Liver (tissue), 9 donors: Measurements from ENCODE around the gene BRINP3. TPM values are rescaled to one million over a fixed set of nuclear protein-coding genes. Genes with fewer than 3 reads are reported as not detected.
"Not testable (repeated sequence)": the region's sequence is repeated elsewhere in the genome, so short reads cannot be mapped to it uniquely, and the experiment has no call there.

ENCODE experiments used
- DNase-seq: peaks from one replicate; pipeline ENCODE4 v3.0.0-alpha.2; 2017; ENCODE audit warnings: low spot score
- H3K27ac ChIP-seq, 2 donors: one replicate each; pipeline ENCODE4 v1.7.0; 2013; ENCODE audit warnings: inconsistent platforms in 2 of 2, low read length in 2 of 2, control low read depth in 1 of 2, low read depth in 1 of 2, mild to moderate bottlenecking in 1 of 2
- H3K27me3 ChIP-seq, 4 donors: one replicate each; pipeline versions ENCODE4 v1.6.1 to v1.7.0; 2013; ENCODE audit warnings: low read length in 3 of 4, inconsistent platforms in 1 of 4, mild to moderate bottlenecking in 1 of 4, moderate library complexity in 1 of 4; ENCODE audit not compliant: control insufficient read depth in 4 of 4, insufficient read depth in 4 of 4
- H3K36me3 ChIP-seq, 4 donors: one replicate each; pipeline versions ENCODE4 v1.6.1 to v1.7.0; 2013; ENCODE audit warnings: low read length in 3 of 4, mild to moderate bottlenecking in 3 of 4, low read depth in 1 of 4, moderate library complexity in 1 of 4; ENCODE audit not compliant: control insufficient read depth in 4 of 4, insufficient read depth in 3 of 4
- H3K4me1 ChIP-seq, 4 donors: one replicate each; pipeline versions ENCODE4 v1.6.1 to v1.7.0; 2013; ENCODE audit warnings: low read length in 3 of 4, mild to moderate bottlenecking in 3 of 4, moderate library complexity in 1 of 4; ENCODE audit not compliant: control insufficient read depth in 4 of 4, insufficient read depth in 4 of 4
- H3K4me3 ChIP-seq, 3 donors: one replicate each; pipeline versions ENCODE4 v1.6.1 to v1.7.0; 2013; ENCODE audit warnings: low read length in 3 of 3, control low read depth in 1 of 3, low read depth in 1 of 3, mild to moderate bottlenecking in 1 of 3
- H3K9ac ChIP-seq, 2 donors: one replicate each; pipeline ENCODE4 v1.7.0; 2013; ENCODE audit warnings: low read length in 2 of 2, mild to moderate bottlenecking in 2 of 2, moderate library complexity in 2 of 2, control low read depth in 1 of 2, low read depth in 1 of 2
- H3K9me3 ChIP-seq, 4 donors: one replicate each; pipeline versions ENCODE4 v1.6.1 to v1.7.0; 2013; ENCODE audit warnings: low read length in 3 of 4; ENCODE audit not compliant: control insufficient read depth in 4 of 4
- EGR1 ChIP-seq, 2 donors: IDR thresholded peaks; 2 replicates each; pipeline ENCODE4 v1.6.1; 2016 to 2018; ENCODE audit warnings: antibody characterized with exemption in 2 of 2, low read depth in 2 of 2
- GABPA ChIP-seq, 2 donors: IDR thresholded peaks in 1 of 2; conservative IDR thresholded peaks in 1 of 2; 2 replicates each; pipeline ENCODE4 v1.6.1; 2016; ENCODE audit warnings: antibody characterized with exemption in 2 of 2, mild to moderate bottlenecking in 1 of 2, moderate library complexity in 1 of 2
- HNF4A ChIP-seq, 2 donors: conservative IDR thresholded peaks; 2 replicates each; pipeline ENCODE4 v1.6.1; 2016; ENCODE audit warnings: antibody characterized with exemption in 2 of 2, mild to moderate bottlenecking in 2 of 2
- HNF4G ChIP-seq: IDR thresholded peaks from 2 replicates; pipeline ENCODE4 v1.6.1; 2016; ENCODE audit warnings: antibody characterized with exemption
- NR2F2 ChIP-seq: IDR thresholded peaks from 2 replicates; pipeline ENCODE4 v1.6.1; 2016; ENCODE audit warnings: antibody characterized with exemption
- RAD21 ChIP-seq, 2 donors: IDR thresholded peaks; 2 replicates each; pipeline ENCODE4 v1.6.1; 2016; ENCODE audit warnings: antibody characterized with exemption in 2 of 2, mild to moderate bottlenecking in 2 of 2
- SP1 ChIP-seq: IDR thresholded peaks from 2 replicates; pipeline ENCODE4 v1.6.1; 2018; ENCODE audit warnings: antibody characterized with exemption, mild to moderate bottlenecking
- TAF1 ChIP-seq: conservative IDR thresholded peaks from 2 replicates; pipeline ENCODE4 v1.6.1; 2016; ENCODE audit warnings: antibody characterized with exemption, mild to moderate bottlenecking
- YY1 ChIP-seq: IDR thresholded peaks from 2 replicates; pipeline ENCODE4 v1.6.1; 2016; ENCODE audit warnings: antibody characterized with exemption, mild to moderate bottlenecking
- WGBS: extraction: QIAGEN DNeasy Blood & Tissue Kit; methylation state at CpG from one replicate; pipeline ENCODE4 v1.1.7; 2013; 5-methylcytosine and 5-hydroxymethylcytosine counted together
- polyA plus RNA-seq, 2 donors: library from polyadenylated mRNA; stranded (reverse) in 1 of 2; unstranded in 1 of 2; fragments of 200-250 nt in 1 of 2; fragments of >200 nt in 1 of 2; fragmentation: Nextera tagmentation in 1 of 2; extraction: Ambion mirVana in 1 of 2; gene quantifications; one replicate each; pipeline versions ENCODE4 v1.2.1 to v1.2.3, GENCODE V29; 2013 to 2015
- total RNA-seq, 2 donors: library from RNA; depleted of rRNA; stranded (reverse); fragments of >200 nt; gene quantifications; one replicate each; pipeline ENCODE4 v1.2.3, GENCODE V29; 2014
- TF ChIP-seq, protein P1 (sequence below): IDR thresholded peaks from 2 replicates; pipeline ENCODE4 v1.6.1; 2016; ENCODE audit warnings: antibody characterized with exemption
- TF ChIP-seq, protein P2 (sequence below): IDR thresholded peaks from 2 replicates; pipeline ENCODE4 v1.6.1; 2016; ENCODE audit warnings: antibody characterized with exemption
- TF ChIP-seq, protein P3 (sequence below): fragments of 150-350 bp; IDR thresholded peaks from 2 replicates; pipeline ENCODE4 v1.5.1; 2017; ENCODE audit warnings: improper control_type of control experiment, low read depth, low read length; ENCODE audit not compliant: missing input control
- TF ChIP-seq, protein P4 (sequence below): IDR thresholded peaks from 2 replicates; pipeline ENCODE4 v1.6.1; 2016; ENCODE audit warnings: antibody characterized with exemption
- TF ChIP-seq, protein P5 (sequence below): IDR thresholded peaks from 2 replicates; pipeline ENCODE4 v1.6.1; 2016; ENCODE audit warnings: antibody characterized with exemption, mild to moderate bottlenecking
- donor health status: healthy.
- donor health status: healthy.
- donor health status: healthy.
- donor health status: healthy.
- donor health status: healthy.

Gene BRINP3
- total and polyA plus RNA-seq, 4 donors = 0.02 TPM; not detected in 3

DNA sequence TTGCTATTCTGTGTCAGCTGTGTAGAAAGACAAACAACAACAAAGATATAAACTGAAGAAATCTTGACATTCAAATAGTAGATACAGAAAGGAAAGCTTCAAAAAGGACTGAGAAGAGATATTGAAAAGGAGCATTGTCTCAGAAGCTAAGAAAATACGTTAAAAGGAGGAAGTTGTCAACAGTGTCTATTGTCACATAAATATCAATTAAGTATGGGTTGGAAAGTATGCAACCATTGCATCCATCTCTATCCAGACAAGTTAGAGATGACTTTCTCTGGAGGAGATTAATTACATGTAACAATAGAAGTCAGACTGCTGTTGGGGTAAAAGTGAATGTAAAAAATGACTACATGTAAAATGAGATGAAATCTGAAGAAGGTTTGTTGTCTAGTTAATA lies 29.7 kb upstream of the BRINP3 start:
- Histone ChIP-seq H3K27me3 (no peaks in the 10 kb centered on the region), H3K27ac (no peak overlapping the region), H3K4me1 (no peaks in the 10 kb centered on the region), H3K4me3 (no peak overlapping the region), H3K9me3 (no peaks in the 10 kb centered on the region), H3K9ac (no peak overlapping the region), H3K36me3 (no peaks in the 10 kb centered on the region)
- no peak for TF ChIP-seq RAD21 (IDR thresholded peaks at IDR 0.05)
- no peak for TF ChIP-seq NR2F2
- TF ChIP-seq, protein P1, sequence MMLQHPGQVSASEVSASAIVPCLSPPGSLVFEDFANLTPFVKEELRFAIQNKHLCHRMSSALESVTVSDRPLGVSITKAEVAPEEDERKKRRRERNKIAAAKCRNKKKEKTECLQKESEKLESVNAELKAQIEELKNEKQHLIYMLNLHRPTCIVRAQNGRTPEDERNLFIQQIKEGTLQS = no peak
- no peak for TF ChIP-seq EGR1 (IDR thresholded peaks at IDR 0.05; ENCODE audit: low read depth in 2 of 2)
- no peak for TF ChIP-seq HNF4A (conservative IDR thresholded peaks at IDR 0.05)
- TF ChIP-seq, protein P2, sequence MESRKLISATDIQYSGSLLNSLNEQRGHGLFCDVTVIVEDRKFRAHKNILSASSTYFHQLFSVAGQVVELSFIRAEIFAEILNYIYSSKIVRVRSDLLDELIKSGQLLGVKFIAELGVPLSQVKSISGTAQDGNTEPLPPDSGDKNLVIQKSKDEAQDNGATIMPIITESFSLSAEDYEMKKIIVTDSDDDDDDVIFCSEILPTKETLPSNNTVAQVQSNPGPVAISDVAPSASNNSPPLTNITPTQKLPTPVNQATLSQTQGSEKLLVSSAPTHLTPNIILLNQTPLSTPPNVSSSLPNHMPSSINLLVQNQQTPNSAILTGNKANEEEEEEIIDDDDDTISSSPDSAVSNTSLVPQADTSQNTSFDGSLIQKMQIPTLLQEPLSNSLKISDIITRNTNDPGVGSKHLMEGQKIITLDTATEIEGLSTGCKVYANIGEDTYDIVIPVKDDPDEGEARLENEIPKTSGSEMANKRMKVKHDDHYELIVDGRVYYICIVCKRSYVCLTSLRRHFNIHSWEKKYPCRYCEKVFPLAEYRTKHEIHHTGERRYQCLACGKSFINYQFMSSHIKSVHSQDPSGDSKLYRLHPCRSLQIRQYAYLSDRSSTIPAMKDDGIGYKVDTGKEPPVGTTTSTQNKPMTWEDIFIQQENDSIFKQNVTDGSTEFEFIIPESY = no peak
- TF ChIP-seq HNF4G = no peak
- TF ChIP-seq, protein P3, sequence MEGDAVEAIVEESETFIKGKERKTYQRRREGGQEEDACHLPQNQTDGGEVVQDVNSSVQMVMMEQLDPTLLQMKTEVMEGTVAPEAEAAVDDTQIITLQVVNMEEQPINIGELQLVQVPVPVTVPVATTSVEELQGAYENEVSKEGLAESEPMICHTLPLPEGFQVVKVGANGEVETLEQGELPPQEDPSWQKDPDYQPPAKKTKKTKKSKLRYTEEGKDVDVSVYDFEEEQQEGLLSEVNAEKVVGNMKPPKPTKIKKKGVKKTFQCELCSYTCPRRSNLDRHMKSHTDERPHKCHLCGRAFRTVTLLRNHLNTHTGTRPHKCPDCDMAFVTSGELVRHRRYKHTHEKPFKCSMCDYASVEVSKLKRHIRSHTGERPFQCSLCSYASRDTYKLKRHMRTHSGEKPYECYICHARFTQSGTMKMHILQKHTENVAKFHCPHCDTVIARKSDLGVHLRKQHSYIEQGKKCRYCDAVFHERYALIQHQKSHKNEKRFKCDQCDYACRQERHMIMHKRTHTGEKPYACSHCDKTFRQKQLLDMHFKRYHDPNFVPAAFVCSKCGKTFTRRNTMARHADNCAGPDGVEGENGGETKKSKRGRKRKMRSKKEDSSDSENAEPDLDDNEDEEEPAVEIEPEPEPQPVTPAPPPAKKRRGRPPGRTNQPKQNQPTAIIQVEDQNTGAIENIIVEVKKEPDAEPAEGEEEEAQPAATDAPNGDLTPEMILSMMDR = no peak
- no peak for TF ChIP-seq SP1
- no peak for TF ChIP-seq TAF1
- no peak for DNase-seq
- WGBS = 46% methylated on average over 1 of the region's 1 CpG

DNA sequence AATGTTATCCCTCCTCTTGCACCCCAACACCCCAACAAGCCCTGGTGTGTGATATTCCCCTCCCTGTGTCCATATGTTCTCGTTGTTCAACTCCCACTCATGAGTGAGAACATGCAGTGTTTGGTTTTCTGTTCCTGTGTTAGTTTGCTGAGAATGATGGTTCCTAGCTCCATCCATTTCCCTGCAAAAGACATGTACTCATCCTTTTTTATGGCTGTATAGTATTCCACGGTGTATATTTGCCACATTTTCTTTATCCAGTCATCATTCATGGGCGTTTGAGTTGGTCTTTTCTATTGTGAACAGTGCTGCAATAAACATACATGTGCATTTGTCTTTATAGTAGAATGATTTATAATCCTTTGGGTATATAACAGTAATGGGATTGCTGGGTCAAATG lies 26.9 kb upstream of the BRINP3 start:
- not testable (repeated sequence) for H3K9ac ChIP-seq, DNase-seq, H3K4me1 ChIP-seq, H3K36me3 ChIP-seq, H3K27me3 ChIP-seq, H3K4me3 ChIP-seq, H3K9me3 ChIP-seq, H3K27ac ChIP-seq
- 62% methylated on average over 3 of the region's 3 CpGs for WGBS

DNA sequence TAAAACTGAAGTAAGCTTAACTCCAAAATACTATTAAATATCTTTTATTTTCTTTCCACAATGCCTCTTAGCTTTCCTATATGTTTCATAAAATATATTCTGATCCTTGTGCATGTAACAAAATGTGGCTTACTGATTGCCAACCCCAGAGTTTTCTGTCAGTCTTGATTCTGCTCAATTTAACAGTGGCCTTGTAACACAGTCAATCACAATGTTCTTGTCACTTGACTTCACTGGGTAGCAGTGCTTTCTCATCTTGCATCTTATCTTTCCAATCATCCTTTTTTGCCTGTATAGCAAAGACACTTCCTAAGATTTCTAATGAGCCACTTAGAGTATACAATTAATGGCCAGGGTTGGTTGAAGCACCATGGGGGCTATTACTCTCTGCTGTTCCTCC lies 19.9 kb upstream of the BRINP3 start:
- no peak overlapping the region for H3K4me3 ChIP-seq
- H3K9ac ChIP-seq = no peak overlapping the region
- DNase-seq = no peak
- no peak overlapping the region for H3K27ac ChIP-seq
- no peaks in the 10 kb centered on the region for H3K36me3 ChIP-seq
- no peaks in the 10 kb centered on the region for H3K27me3 ChIP-seq
- H3K9me3 ChIP-seq = no peaks in the 10 kb centered on the region
- no peaks in the 10 kb centered on the region for H3K4me1 ChIP-seq
- no peak for TF ChIP-seq NR2F2
- TF ChIP-seq SP1 = no peak
- TF ChIP-seq, protein P3 = no peak
- TF ChIP-seq, protein P4, sequence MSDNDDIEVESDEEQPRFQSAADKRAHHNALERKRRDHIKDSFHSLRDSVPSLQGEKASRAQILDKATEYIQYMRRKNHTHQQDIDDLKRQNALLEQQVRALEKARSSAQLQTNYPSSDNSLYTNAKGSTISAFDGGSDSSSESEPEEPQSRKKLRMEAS = no peak
- no peak for TF ChIP-seq YY1
- TF ChIP-seq, protein P2 = no peak
- TF ChIP-seq EGR1 (IDR thresholded peaks at IDR 0.05; ENCODE audit: low read depth in 2 of 2) = no peak
- no peak for TF ChIP-seq HNF4A (conservative IDR thresholded peaks at IDR 0.05)
- TF ChIP-seq RAD21 (IDR thresholded peaks at IDR 0.05) = no peak
- TF ChIP-seq, protein P1 = no peak
- TF ChIP-seq GABPA (IDR thresholded peaks at IDR 0.05 in 1 of 2, conservative IDR thresholded peaks at IDR 0.05 in 1 of 2) = no peak
- TF ChIP-seq, protein P5, sequence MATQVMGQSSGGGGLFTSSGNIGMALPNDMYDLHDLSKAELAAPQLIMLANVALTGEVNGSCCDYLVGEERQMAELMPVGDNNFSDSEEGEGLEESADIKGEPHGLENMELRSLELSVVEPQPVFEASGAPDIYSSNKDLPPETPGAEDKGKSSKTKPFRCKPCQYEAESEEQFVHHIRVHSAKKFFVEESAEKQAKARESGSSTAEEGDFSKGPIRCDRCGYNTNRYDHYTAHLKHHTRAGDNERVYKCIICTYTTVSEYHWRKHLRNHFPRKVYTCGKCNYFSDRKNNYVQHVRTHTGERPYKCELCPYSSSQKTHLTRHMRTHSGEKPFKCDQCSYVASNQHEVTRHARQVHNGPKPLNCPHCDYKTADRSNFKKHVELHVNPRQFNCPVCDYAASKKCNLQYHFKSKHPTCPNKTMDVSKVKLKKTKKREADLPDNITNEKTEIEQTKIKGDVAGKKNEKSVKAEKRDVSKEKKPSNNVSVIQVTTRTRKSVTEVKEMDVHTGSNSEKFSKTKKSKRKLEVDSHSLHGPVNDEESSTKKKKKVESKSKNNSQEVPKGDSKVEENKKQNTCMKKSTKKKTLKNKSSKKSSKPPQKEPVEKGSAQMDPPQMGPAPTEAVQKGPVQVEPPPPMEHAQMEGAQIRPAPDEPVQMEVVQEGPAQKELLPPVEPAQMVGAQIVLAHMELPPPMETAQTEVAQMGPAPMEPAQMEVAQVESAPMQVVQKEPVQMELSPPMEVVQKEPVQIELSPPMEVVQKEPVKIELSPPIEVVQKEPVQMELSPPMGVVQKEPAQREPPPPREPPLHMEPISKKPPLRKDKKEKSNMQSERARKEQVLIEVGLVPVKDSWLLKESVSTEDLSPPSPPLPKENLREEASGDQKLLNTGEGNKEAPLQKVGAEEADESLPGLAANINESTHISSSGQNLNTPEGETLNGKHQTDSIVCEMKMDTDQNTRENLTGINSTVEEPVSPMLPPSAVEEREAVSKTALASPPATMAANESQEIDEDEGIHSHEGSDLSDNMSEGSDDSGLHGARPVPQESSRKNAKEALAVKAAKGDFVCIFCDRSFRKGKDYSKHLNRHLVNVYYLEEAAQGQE = no peak
